Natural killer cell (primary cell): ENCODE measurements around the gene PITPNM3. TPM values are rescaled to one million over a fixed set of nuclear protein-coding genes. Genes with fewer than 3 reads are reported as not detected.

Source experiments
- ATAC-seq, 3 donors: fragments of 150-1000 bp in 2 of 3; fragments of 200-7000 bp in 1 of 3; cut with Tn5 transposase; 1 replicate in 1 of 3; 2 replicates in 2 of 3; pipeline ENCODE4 v1.10.0; 2021; ENCODE audit warnings: mild to moderate bottlenecking in 2 of 3, moderate library complexity in 2 of 3
- DNase-seq, 2 donors: peaks; one replicate each; pipeline versions ENCODE4 v3.0.0 to v3.0.0-alpha.2; 2013 to 2021; ENCODE audit warnings: mixed read lengths in 1 of 2
- H3K27ac ChIP-seq: one replicate; pipeline ENCODE4 v1.5.1; 2013; ENCODE audit warnings: mild to moderate bottlenecking, low read length
- H3K27me3 ChIP-seq: one replicate; pipeline ENCODE4 v1.6.1; 2013; ENCODE audit warnings: low read length; ENCODE audit not compliant: control insufficient read depth, insufficient read depth
- H3K36me3 ChIP-seq: one replicate; pipeline ENCODE4 v1.6.1; 2013; ENCODE audit warnings: low read length; ENCODE audit not compliant: control insufficient read depth, insufficient read depth
- H3K4me1 ChIP-seq: one replicate; pipeline ENCODE4 v1.6.1; 2013; ENCODE audit warnings: low read length; ENCODE audit not compliant: control insufficient read depth, insufficient read depth
- H3K4me3 ChIP-seq: one replicate; pipeline ENCODE4 v1.5.1; 2013; ENCODE audit warnings: low read length
- H3K9me3 ChIP-seq: one replicate; pipeline ENCODE4 v1.6.1; 2013; ENCODE audit warnings: low read length; ENCODE audit not compliant: control insufficient read depth, insufficient read depth
- H3K27ac Mint-ChIP-seq, 2 donors: one replicate each; pipeline ENCODE4 v1.8.0; 2022; ENCODE audit warnings: mild to moderate bottlenecking in 2 of 2, mixed read lengths in 2 of 2, moderate library complexity in 1 of 2
- H3K27me3 Mint-ChIP-seq, 2 donors: one replicate each; pipeline ENCODE4 v1.8.0; 2022; ENCODE audit warnings: low read depth in 2 of 2, mixed read lengths in 2 of 2
- H3K36me3 Mint-ChIP-seq: one replicate; pipeline ENCODE4 v1.8.0; 2022; ENCODE audit warnings: mixed read lengths
- H3K4me1 Mint-ChIP-seq, 2 donors: one replicate each; pipeline ENCODE4 v1.8.0; 2022; ENCODE audit warnings: mixed read lengths in 2 of 2
- H3K4me3 Mint-ChIP-seq: one replicate; pipeline ENCODE4 v1.8.0; 2022; ENCODE audit warnings: mild to moderate bottlenecking, moderate library complexity, mixed read lengths
- H3K9me3 Mint-ChIP-seq, 2 donors: one replicate each; pipeline ENCODE4 v1.8.0; 2022; ENCODE audit warnings: mixed read lengths in 2 of 2
- WGBS: methylation state at CpG from one replicate; pipeline ENCODE4 v1.1.7; 2013; ENCODE audit warnings: missing lambda C conversion rate; ENCODE audit not compliant: insufficient coverage; 5-methylcytosine and 5-hydroxymethylcytosine counted together
- intact Hi-C: fragments of 100-400 bp; cut with micrococcal nuclease; formaldehyde crosslinking; loops from one replicate; pipeline ENCODE4 v1.14.2; 2022
- total RNA-seq, 4 donors: library from RNA; stranded (reverse); fragments of 120-200 nt in 1 of 4; gene quantifications; one replicate each; pipeline versions ENCODE4 v1.2.3 to v1.2.4, GENCODE V29; 2013 to 2022
- TF ChIP-seq, protein P1 (sequence below): fragments of 200-600 bp; IDR thresholded peaks from one replicate; pipeline ENCODE4 v1.8.0; 2022; ENCODE audit warnings: antibody characterized with exemption

Gene PITPNM3
- total RNA-seq, 3 donors from 2014 or later (not counting 1 experiment from before 2014, with no cell fraction given) = 0.42 to 0.75 (median 0.50) TPM

- Histone ChIP-seq H3K4me1 (peaks cover 22% of the 10 kb centered on the region), H3K9me3 (peaks cover 8% of the 10 kb centered on the region), H3K27me3 (no peaks in the 10 kb centered on the region), H3K4me3 (no peak overlapping the region), H3K36me3 (no peaks in the 10 kb centered on the region), H3K27ac (no peak overlapping the region)
- ATAC-seq (peak; percentile 35 to 87 (median 74)), DNase-seq (peak; percentile 29 to 70)
- Mint-ChIP-seq H3K4me1 (peaks cover 10 to 11% of the 10 kb centered on the region in 2 donors), H3K9me3 (peaks cover 3 to 4% of the 10 kb centered on the region in 2 donors), H3K27me3 (peaks cover 13 to 32% of the 10 kb centered on the region in 2 donors), H3K27ac (peak overlapping the region; percentile 64 to 88), H3K36me3 (no peaks in the 10 kb centered on the region), H3K4me3 (peak overlapping the region; percentile 88)
- intact Hi-C loops = no loop called here
- TF ChIP-seq, protein P1, sequence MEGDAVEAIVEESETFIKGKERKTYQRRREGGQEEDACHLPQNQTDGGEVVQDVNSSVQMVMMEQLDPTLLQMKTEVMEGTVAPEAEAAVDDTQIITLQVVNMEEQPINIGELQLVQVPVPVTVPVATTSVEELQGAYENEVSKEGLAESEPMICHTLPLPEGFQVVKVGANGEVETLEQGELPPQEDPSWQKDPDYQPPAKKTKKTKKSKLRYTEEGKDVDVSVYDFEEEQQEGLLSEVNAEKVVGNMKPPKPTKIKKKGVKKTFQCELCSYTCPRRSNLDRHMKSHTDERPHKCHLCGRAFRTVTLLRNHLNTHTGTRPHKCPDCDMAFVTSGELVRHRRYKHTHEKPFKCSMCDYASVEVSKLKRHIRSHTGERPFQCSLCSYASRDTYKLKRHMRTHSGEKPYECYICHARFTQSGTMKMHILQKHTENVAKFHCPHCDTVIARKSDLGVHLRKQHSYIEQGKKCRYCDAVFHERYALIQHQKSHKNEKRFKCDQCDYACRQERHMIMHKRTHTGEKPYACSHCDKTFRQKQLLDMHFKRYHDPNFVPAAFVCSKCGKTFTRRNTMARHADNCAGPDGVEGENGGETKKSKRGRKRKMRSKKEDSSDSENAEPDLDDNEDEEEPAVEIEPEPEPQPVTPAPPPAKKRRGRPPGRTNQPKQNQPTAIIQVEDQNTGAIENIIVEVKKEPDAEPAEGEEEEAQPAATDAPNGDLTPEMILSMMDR = no peak
- 24% methylated on average over 4 of the region's 7 CpGs for WGBS
Measured at GRCh38 chr17:6427279-6427781, 129.0 kb downstream of the PITPNM3 start.

GRCh38 chr17:6426356-6427101, 129.8 kb downstream of the PITPNM3 start:
- Histone ChIP-seq H3K27ac (no peak overlapping the region), H3K4me3 (no peak overlapping the region), H3K9me3 (peaks cover 8% of the 10 kb centered on the region), H3K36me3 (no peaks in the 10 kb centered on the region), H3K4me1 (peaks cover 27% of the 10 kb centered on the region), H3K27me3 (no peaks in the 10 kb centered on the region)
- WGBS = 92% methylated on average over 20 of the region's 25 CpGs
- Mint-ChIP-seq H3K27ac (no peak overlapping the region), H3K4me3 (no peak overlapping the region), H3K9me3 (peaks cover 3 to 4% of the 10 kb centered on the region in 2 donors), H3K36me3 (no peaks in the 10 kb centered on the region), H3K27me3 (peaks cover 15 to 26% of the 10 kb centered on the region in 2 donors), H3K4me1 (peaks cover 11 to 17% of the 10 kb centered on the region in 2 donors)
- intact Hi-C loops = no loop called here
- TF ChIP-seq, protein P1 = no peak
- ATAC-seq (no peak), DNase-seq (no peak)

GRCh38 chr17:6425407-6425806, 130.9 kb downstream of the PITPNM3 start:
- H3K9me3 ChIP-seq = no peaks in the 10 kb centered on the region
- intact Hi-C loops = no loop called here

More at GRCh38 chr17:6425407-6425806, 130.9 kb downstream of the PITPNM3 start:
- Histone ChIP-seq H3K4me3 (no peak overlapping the region), H3K27ac (no peak overlapping the region), H3K36me3 (no peaks in the 10 kb centered on the region), H3K4me1 (peaks cover 27% of the 10 kb centered on the region), H3K27me3 (no peaks in the 10 kb centered on the region)
- TF ChIP-seq, protein P1 = no peak
- Mint-ChIP-seq H3K27ac (no peak overlapping the region), H3K9me3 (peaks cover 3% of the 10 kb centered on the region in 2 donors), H3K27me3 (peaks cover 17 to 24% of the 10 kb centered on the region in 2 donors), H3K4me3 (no peak overlapping the region), H3K4me1 (peaks cover 11 to 19% of the 10 kb centered on the region in 2 donors), H3K36me3 (no peaks in the 10 kb centered on the region)
- ATAC-seq (no peak), DNase-seq (no peak)
- WGBS = 89% methylated on average over 18 of the region's 18 CpGs
